H1 (cell line): Measurements from ENCODE around the gene TBX5. TPM values are rescaled to one million over a fixed set of nuclear protein-coding genes. Genes with fewer than 3 reads are reported as not detected.

Source experiments
- CHD7 ChIP-seq: fragments of 300-600 bp; sonication (generic); IDR thresholded peaks from 2 replicates; pipeline ENCODE4 v1.7.1; 2012; ENCODE audit warnings: low read length, moderate library complexity, mild to moderate bottlenecking, inconsistent platforms; ENCODE audit not compliant: insufficient replicate concordance
- E2F6 ChIP-seq: IDR thresholded peaks from 2 replicates; pipeline ENCODE4 v1.6.1; 2012; ENCODE audit warnings: inconsistent platforms
- HDAC2 ChIP-seq, 2 experiments: fragments of 300-600 bp in 1 of 2; sonication (generic) in 1 of 2; IDR thresholded peaks; 2 replicates each; pipeline ENCODE4 v1.6.1; 2011 to 2012; ENCODE audit warnings: low read depth in 2 of 2, low read length in 2 of 2, mild to moderate bottlenecking in 2 of 2, moderate library complexity in 2 of 2, borderline replicate concordance in 1 of 2, inconsistent platforms in 1 of 2
- MAX ChIP-seq: IDR thresholded peaks from 2 replicates; pipeline ENCODE4 v1.6.1; 2012; ENCODE audit warnings: inconsistent platforms
- RNF2 ChIP-seq: fragments of 200-900, 300-1000 bp; sonication (generic); IDR thresholded peaks from 2 replicates; pipeline ENCODE4 v1.7.1; 2016; ENCODE audit warnings: borderline replicate concordance, low read depth, mild to moderate bottlenecking, antibody characterized with exemption, low read length; ENCODE audit not compliant: poor library complexity, severe bottlenecking; ENCODE audit errors: missing control alignments
- polyA plus RNA-seq, 7 experiments: library from polyadenylated mRNA; depleted of rRNA in 3 of 7; stranded (reverse) in 5 of 7; unstranded in 2 of 7; fragments of >200 nt in 5 of 7; fragments of 200-250 nt in 2 of 7; gene quantifications; 1 replicate in 5 of 7; 2 replicates in 1 of 7; 4 replicates in 1 of 7; pipeline versions ENCODE4 v1.2.1 to v1.2.3, GENCODE V29; 2011 to 2013; ENCODE audit warnings: missing spikeins in 2 of 7, mixed read lengths in 2 of 7
- total RNA-seq: library from RNA; stranded (reverse); fragmentation: NEBNext Ultra II Directional; extraction: Animal tissue kit (Norgen Biotek cat#: 25700); gene quantifications from 2 replicates; pipeline ENCODE4 v1.2.1, GENCODE V29; 2021

Gene TBX5
- total and polyA plus RNA-seq, 2 of the 8 experiments (the other 6 are each of a cell fraction or from before 2014, with no cell fraction given) = 0.05 TPM; not detected in 1

GRCh38 chr12:114306646-114307045, 99.3 kb downstream of the TBX5 start (continued):
- TF ChIP-seq CHD7 (no peak), HDAC2 (IDR thresholded peaks at IDR 0.05; ENCODE audit: borderline replicate concordance in 1 of 2, low read depth in 2 of 2, low read length in 2 of 2) (no peak), RNF2 (no peak), E2F6 (no peak), MAX (no peak)
- TF ChIP-seq, all 59 proteins: peak for 0
